ENCODE measurements around the gene MACROH2A2. TPM values are rescaled to one million over a fixed set of nuclear protein-coding genes. Genes with fewer than 3 reads are reported as not detected.
"Not testable (repeated sequence)": the region's sequence is repeated elsewhere in the genome, so short reads cannot be mapped to it uniquely, and the experiment has no call there.

MACROH2A2 gene
- total RNA-seq, 8 experiments from 2014 or later, result 2.7 to 171 (median 77.5) TPM

DNA sequence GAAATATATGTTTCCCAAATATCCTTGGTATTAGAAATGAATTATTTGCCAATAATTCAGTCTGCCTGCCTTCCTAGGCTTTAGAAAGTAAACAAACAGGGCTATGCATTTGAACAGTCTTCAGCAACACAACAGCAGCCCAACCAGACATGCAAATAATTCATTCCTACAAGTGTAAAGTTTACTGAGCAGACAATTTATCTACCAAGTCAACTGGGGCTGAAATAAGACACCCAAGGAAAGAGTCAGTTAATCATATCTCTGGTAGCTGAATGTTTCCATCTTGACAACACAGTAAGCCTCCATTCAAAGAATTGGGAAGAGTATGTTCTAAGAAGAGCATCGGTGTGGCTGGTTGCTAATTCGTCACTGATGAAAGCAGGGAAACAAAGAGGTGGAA, 41.6 kb downstream of the MACROH2A2 start:
- no peak overlapping the region for H3K27ac ChIP-seq
- in situ Hi-C loops (cut with MboI; ENCODE audit: low pct_unique_long_range_greater_than_20kb in 2 of 9, low sequenced_read_pairs in 9 of 9, unreplicated experiment in 9 of 9), result no loop called here
- ATAC-seq (replicated peaks in 6 of 8), result peak in 4 of 8 experiments; percentile 4 to 85 (median 65)
- 17 to 100% (median 45%) methylated on average over 1 to 2 of the region's 2 CpGs; no CpG with 5 or more reads in 2 of the 10 experiments for WGBS, 10 experiments
- no peak overlapping the region for H3K4me3 ChIP-seq
- peaks cover 0 to 12% of the 10 kb centered on the region in 2 donors for H3K4me1 ChIP-seq (replicated peaks in 1 of 2)

DNA sequence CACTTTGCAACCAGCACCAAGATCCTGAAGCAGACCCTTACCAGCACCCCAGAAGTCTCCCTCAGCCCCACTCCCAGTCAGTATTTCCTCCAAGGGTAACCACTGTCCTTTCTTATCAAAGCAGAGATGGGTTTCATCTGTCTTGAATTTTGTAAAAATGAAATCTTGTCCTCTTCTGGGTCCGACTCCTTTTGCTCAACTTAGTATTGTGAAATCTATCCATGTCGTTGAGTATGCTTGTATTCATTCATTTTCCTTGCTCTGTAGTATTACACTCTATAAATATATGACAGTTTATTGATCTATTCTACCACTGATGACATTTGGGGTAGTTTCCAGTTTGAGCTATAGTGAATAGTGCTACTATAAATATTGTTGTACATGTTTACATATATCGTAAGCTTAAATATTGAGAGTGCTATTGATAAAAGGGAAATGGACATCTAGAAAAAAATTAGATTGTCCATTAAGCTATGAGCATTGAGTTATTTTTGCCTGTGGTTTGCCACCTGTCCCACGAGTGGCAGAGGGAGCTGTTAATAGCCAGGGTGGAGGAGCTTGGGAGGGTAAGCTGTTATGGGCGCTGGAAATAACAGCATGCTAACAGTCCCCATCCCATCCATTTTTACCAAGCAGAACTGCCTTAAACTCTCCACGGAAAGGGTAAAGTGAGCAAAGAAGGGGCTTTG, 43.5 kb downstream of the MACROH2A2 start:
- no peak overlapping the region for H3K27ac ChIP-seq
- in situ Hi-C loops (cut with MboI; ENCODE audit: low pct_unique_long_range_greater_than_20kb in 2 of 9, low sequenced_read_pairs in 9 of 9, unreplicated experiment in 9 of 9), result no loop called here
- no peak overlapping the region for H3K4me3 ChIP-seq
- H3K4me1 ChIP-seq (replicated peaks in 1 of 2), result peaks cover 0 to 12% of the 10 kb centered on the region in 2 donors
- WGBS, 10 experiments, result 0 to 100% (median 88%) methylated on average over 1 to 6 of the region's 6 CpGs
- ATAC-seq (replicated peaks in 6 of 8), result no peak

- H3K27ac ChIP-seq, result no peak overlapping the region
- no peak for ATAC-seq (replicated peaks in 6 of 8)
- 50 to 100% (median 90%) methylated on average over 1 to 4 of the region's 5 CpGs; no CpG with 5 or more reads in 1 of the 10 experiments for WGBS, 10 experiments
- H3K4me3 ChIP-seq, result no peak overlapping the region
- in situ Hi-C loops (cut with MboI; ENCODE audit: low pct_unique_long_range_greater_than_20kb in 2 of 9, low sequenced_read_pairs in 9 of 9, unreplicated experiment in 9 of 9), result no loop called here
- H3K4me1 ChIP-seq (replicated peaks in 1 of 2), result peaks cover 0 to 12% of the 10 kb centered on the region in 2 donors
Observed at GRCh38 chr10:70096705-70097420, 44.2 kb downstream of the MACROH2A2 start.

GRCh38 chr10:70097459-70097858, 44.8 kb downstream of the MACROH2A2 start:
- ATAC-seq (replicated peaks in 6 of 8), result no peak
- peaks cover 0 to 12% of the 10 kb centered on the region in 2 donors for H3K4me1 ChIP-seq (replicated peaks in 1 of 2)
- in situ Hi-C loops (cut with MboI; ENCODE audit: low pct_unique_long_range_greater_than_20kb in 2 of 9, low sequenced_read_pairs in 9 of 9, unreplicated experiment in 9 of 9), result no loop called here
- H3K27ac ChIP-seq, result no peak overlapping the region
- H3K4me3 ChIP-seq, result no peak overlapping the region

DNA sequence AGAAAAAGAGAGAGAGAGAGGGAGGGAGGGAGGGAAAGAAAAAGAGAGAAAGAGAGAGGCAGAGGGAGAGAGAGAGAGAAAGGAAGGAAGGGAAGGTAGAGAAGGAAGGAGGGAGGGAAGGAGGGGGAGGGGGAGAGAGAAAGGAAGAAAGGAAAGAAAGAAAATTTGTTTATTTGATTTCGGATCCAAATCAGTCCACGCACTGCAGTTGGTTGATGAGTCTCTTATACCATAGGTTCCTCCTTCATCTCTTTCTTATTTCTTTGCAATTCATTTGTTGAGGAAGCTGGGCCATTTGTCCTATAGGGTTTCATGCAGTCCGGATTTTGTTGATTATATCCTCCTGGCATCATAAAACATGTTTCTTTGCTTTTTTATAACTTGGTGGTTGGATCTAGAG, 45.6 kb downstream of the MACROH2A2 start:
- WGBS, 10 experiments, result 81 to 100% (median 100%) methylated on average over 1 to 3 of the region's 3 CpGs; no CpG with 5 or more reads in 3 of the 10 experiments
- no peak for ATAC-seq (replicated peaks in 6 of 8)
- H3K4me1 ChIP-seq (replicated peaks in 1 of 2), result peaks cover 0 to 12% of the 10 kb centered on the region in 2 donors
- H3K4me3 ChIP-seq, result no peak overlapping the region
- H3K27ac ChIP-seq, result no peak overlapping the region
- in situ Hi-C loops (cut with MboI; ENCODE audit: low pct_unique_long_range_greater_than_20kb in 2 of 9, low sequenced_read_pairs in 9 of 9, unreplicated experiment in 9 of 9), result no loop called here

DNA sequence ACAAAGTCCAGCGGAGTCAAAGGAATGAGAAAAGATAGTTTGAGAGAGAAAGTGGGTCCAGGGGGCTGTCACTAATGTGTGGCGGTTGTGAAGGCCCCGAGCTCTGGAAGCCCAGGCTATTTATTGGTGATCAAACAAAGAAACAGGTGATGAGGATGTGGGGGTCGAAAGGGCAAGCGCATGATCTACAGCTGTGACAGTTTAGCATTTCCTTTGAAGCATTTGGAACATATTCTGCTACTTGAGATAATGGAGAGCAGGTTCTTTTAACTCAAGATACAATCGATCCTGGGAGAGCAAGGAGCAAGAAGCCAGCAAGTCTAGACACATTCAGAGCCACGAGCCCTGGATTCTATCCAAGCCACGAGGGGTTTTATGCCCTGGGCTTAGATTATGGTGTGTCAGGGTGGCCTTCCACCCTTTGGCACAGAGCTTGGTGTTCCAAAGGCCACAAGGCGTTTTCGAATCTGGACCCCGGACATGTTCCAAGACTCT, 48.5 kb downstream of the MACROH2A2 start:
- H3K27ac ChIP-seq; in situ Hi-C loops (cut with MboI; ENCODE audit: low pct_unique_long_range_greater_than_20kb in 2 of 9, low sequenced_read_pairs in 9 of 9, unreplicated experiment in 9 of 9); H3K4me1 ChIP-seq (replicated peaks in 1 of 2); H3K4me3 ChIP-seq; ATAC-seq (replicated peaks in 6 of 8): not testable (repeated sequence)
- WGBS, 10 experiments, result 0 to 90% (median 70%) methylated on average over 2 to 9 of the region's 11 CpGs; no CpG with 5 or more reads in 4 of the 10 experiments

DNA sequence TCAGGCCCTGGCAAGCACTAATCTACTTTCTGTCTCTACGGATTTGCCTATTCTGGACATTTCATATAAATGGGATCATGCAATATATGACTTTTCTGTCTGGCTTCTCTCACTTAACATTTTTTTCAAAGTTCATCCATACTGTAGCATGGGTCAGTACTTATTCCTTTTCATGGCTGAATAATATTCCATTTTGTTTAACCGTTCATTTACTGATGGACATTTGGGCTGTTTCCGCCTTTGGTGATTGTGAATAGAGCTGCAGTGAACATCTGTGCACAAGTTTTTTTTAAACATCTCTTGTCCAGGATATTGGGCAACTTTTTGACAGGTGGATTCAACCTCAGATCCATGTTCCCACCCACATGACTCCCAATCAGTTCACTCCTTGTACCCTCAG, 49.0 kb downstream of the MACROH2A2 start:
- Histone ChIP-seq H3K4me1 (replicated peaks in 1 of 2) (peaks cover 0 to 8% of the 10 kb centered on the region in 2 donors), H3K4me3 (no peak overlapping the region), H3K27ac (no peak overlapping the region)
- WGBS, 10 experiments, result 42 to 100% (median 80%) methylated on average over 1 to 3 of the region's 3 CpGs; no CpG with 5 or more reads in 1 of the 10 experiments
- in situ Hi-C loops (cut with MboI; ENCODE audit: low pct_unique_long_range_greater_than_20kb in 2 of 9, low sequenced_read_pairs in 9 of 9, unreplicated experiment in 9 of 9), result no loop called here
- no peak for ATAC-seq (replicated peaks in 6 of 8)

GRCh38 chr10:70106958-70107791, 54.5 kb downstream of the MACROH2A2 start:
- in situ Hi-C loops (cut with MboI; ENCODE audit: low pct_unique_long_range_greater_than_20kb in 2 of 9, low sequenced_read_pairs in 9 of 9, unreplicated experiment in 9 of 9), result no loop called here
- H3K4me1 ChIP-seq (replicated peaks in 1 of 2), result peaks cover 0 to 8% of the 10 kb centered on the region in 2 donors
- WGBS, 10 experiments, result 29 to 100% (median 87%) methylated on average over 1 to 13 of the region's 22 CpGs; no CpG with 5 or more reads in 3 of the 10 experiments
- peak in 3 of 8 experiments; percentile 29 to 76 (median 70) for ATAC-seq (replicated peaks in 6 of 8)
- H3K27ac ChIP-seq, result no peak overlapping the region
- H3K4me3 ChIP-seq, result no peak overlapping the region

- Histone ChIP-seq H3K4me3 (no peak overlapping the region), H3K4me1 (replicated peaks in 1 of 2) (peaks cover 0 to 8% of the 10 kb centered on the region in 2 donors), H3K27ac (no peak overlapping the region)
- in situ Hi-C loops (cut with MboI; ENCODE audit: low pct_unique_long_range_greater_than_20kb in 2 of 9, low sequenced_read_pairs in 9 of 9, unreplicated experiment in 9 of 9), result no loop called here
- 57 to 100% (median 86%) methylated on average over 3 to 8 of the region's 18 CpGs; no CpG with 5 or more reads in 4 of the 10 experiments for WGBS, 10 experiments
- ATAC-seq (replicated peaks in 6 of 8), result peak in 2 of 8 experiments; percentile 38 to 69
Observed at GRCh38 chr10:70109064-70109729, 56.6 kb downstream of the MACROH2A2 start.

DNA sequence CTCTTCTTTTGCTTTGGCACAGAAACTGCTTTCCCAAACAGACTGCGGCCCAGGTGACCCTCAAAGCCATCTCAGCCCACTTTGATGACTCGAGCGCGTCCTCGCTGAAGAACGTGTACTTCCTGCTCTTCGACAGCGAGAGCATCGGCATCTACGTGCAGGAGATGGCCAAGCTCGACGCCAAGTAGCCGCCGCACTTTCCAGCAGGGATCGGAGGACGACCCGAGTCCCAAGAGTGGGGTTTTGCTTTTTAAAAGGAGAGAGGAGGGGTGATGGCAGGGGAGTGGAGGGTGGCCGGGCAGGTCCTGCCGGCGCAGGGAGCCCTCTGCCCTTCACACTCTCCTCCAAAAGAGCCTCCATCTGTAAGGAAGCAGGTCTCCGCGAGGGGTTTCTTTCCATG, 58.9 kb downstream of the MACROH2A2 start:
- Histone ChIP-seq H3K4me1 (replicated peaks in 1 of 2) (no peaks in the 10 kb centered on the region), H3K4me3 (no peak overlapping the region), H3K27ac (no peak overlapping the region)
- ATAC-seq (replicated peaks in 6 of 8), result no peak
- whole genome bisulfite sequencing, 10 experiments, result 65 to 100% (median 93%) methylated on average over 1 to 14 of the region's 22 CpGs; no CpG with 5 or more reads in 3 of the 10 experiments
- in situ Hi-C loops (cut with MboI; ENCODE audit: low pct_unique_long_range_greater_than_20kb in 2 of 9, low sequenced_read_pairs in 9 of 9, unreplicated experiment in 9 of 9), result no loop called here

- Histone ChIP-seq H3K4me1 (replicated peaks in 1 of 2) (no peaks in the 10 kb centered on the region), H3K4me3 (no peak overlapping the region), H3K27ac (no peak overlapping the region)
- in situ Hi-C loops (cut with MboI; ENCODE audit: low pct_unique_long_range_greater_than_20kb in 2 of 9, low sequenced_read_pairs in 9 of 9, unreplicated experiment in 9 of 9), result no loop called here
- ATAC-seq (replicated peaks in 6 of 8), result no peak
- 80 to 100% (median 97%) methylated on average over 2 to 7 of the region's 8 CpGs for WGBS, 10 experiments
Observed at GRCh38 chr10:70112071-70112470, 59.4 kb downstream of the MACROH2A2 start.

DNA sequence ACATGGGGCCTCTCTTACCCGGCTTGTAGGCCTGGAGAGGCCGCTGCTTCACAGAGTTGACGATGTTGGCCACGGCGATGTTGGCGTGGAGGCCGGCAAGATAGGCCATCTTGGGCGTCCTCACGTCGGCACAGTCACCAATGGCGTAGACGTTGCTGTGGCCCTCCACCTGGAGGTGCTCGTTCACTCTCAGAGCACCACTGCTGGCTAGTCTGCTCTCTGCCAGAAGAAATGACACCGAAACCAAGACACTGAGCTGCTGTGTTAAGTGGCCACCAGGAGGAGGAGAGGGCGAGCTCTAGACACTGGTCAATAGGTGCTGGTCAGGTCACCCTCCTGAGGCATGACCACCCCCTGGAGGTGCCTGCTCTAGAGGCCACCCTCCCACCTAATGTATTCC, 62.3 kb downstream of the MACROH2A2 start:
- in situ Hi-C loops (cut with MboI; ENCODE audit: low pct_unique_long_range_greater_than_20kb in 2 of 9, low sequenced_read_pairs in 9 of 9, unreplicated experiment in 9 of 9), result no loop called here
- no peak for ATAC-seq (replicated peaks in 6 of 8)
- Histone ChIP-seq H3K4me3 (no peak overlapping the region), H3K27ac (no peak overlapping the region), H3K4me1 (replicated peaks in 1 of 2) (peaks cover 3 to 6% of the 10 kb centered on the region in 2 donors)
- WGBS, 10 experiments, result 85 to 90% methylated on average over 2 to 4 of the region's 15 CpGs; no CpG with 5 or more reads in 8 of the 10 experiments

Measured in motor neuron (in vitro differentiated cells).